HG03571 (cell line): ENCODE data around the gene PCLO.

ENCODE experiments used
- ATAC-seq: cut with Tn5 transposase; IDR thresholded peaks from one replicate; pipeline ENCODE4 v1.9.1; 2021; ENCODE audit not compliant: unreplicated experiment

PCLO gene

DNA sequence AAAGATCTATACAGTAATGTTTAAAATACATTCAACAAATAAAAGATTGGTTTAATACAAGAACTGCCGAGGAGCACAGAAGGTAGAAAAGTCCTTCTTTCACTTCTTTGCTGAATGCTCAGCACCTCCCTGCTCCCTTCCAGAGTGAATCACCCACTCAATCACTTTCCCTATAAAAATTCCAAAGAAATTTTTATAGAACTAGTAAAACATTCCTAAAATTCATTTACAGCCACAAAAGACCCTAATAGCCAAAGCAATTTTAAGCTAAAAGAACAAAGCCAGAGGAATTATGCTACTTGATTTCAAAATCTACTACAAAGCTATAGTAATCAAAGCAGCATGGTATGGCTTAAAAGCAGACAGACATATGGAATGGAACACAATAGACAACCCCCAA lies 320.9 kb downstream of the PCLO start:
- no peak for ATAC-seq

- no peak for ATAC-seq
Observed at GRCh38 chr7:82840061-82840460, 322.6 kb downstream of the PCLO start.

- no peak for ATAC-seq
Observed at GRCh38 chr7:82839555-82839954, 323.1 kb downstream of the PCLO start.

- ATAC-seq, result no peak
Observed at GRCh38 chr7:82839063-82839462, 323.6 kb downstream of the PCLO start.

DNA sequence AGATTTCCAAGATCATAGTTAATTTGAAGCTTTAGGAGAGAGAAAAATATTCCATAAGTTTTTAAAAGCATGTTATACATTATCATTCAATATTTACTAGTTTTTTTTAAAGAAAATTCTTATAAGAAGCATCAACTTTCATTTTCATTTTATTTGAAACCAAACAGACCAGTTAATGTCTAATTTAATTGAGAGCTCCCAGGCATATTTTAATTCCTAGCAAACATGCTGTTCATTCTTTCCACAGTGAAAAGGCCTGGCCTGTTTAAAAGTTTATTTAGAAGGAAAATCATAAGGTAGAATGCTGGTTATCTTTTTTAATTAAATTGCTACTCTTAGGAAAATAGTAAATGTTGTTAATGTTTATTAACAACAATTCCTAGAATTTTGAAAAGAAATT lies 324.4 kb downstream of the PCLO start:
- ATAC-seq, result no peak

DNA sequence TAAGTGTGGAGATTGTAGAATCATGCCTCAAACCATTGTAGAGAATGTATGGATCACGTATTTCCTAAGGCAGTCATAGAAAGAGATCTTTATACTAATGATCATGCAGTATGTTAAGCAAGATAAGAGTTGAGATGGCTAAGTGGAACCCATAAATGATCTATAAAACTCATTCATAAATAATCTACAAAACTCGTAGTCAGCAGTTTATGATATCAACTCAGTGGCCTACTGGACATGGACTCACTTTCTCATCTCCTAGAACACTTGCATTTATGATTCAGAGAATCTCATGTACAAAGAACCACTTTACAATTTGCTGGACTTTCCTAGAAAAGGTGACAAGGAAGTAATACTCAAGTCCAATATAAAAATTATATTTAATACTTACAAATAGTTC lies 339.6 kb downstream of the PCLO start:
- ATAC-seq, result no peak

DNA sequence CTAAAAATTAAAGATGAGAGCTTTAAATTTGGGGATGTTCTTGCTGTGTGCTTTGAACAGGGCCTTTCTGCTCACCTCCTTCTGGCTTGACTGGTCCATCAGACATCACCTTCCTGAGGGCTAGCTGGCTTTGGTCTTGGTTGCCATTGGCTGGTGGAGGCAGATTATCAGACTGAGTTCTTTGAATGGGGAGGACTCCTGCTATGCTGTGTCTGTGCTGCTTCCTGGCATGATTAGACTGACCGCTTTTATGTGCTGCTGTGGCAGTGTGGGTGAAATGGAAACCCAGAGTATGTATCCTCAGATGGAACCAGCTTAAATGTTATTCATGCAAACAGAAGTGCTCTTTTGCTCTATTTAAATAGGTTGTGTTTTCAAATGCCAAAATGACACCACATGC lies 341.6 kb downstream of the PCLO start:
- ATAC-seq, result no peak

DNA sequence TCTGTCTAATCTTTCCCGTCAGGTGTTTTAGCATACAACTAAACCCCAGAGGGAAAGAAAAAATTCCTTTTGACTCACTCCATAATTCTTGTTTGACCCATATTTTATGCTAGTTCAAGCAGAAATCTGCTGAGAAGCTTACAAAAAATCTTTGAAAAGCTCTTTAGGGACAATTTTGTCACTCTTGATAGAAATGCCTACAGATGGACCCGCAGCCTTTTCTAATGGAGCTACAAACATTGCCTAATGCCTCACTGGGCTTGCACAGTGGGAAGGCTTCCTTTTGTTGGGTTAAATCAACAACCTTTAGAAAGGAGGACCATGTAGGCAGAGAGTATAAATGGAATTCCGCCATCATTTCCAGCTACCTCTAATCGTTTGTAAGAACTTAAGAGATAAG lies 344.5 kb downstream of the PCLO start:
- no peak for ATAC-seq

DNA sequence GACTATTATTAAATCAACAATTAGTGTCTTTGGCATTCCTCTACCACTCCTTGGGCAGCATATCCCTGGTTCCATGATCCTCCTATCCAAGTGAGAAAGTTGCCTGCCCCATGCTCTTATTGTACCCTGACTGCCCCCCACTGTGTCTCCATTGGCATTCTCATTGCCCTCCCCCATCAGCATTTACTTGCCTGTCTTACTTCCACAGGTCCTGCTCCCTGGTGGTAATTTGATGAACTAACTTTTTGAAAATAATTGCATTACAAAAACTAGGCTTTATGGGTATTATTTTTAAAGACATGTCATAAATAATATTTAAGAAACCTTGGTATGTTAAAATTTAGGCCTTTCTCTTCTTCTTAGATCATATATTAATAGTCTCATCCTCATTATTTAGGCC lies 346.4 kb downstream of the PCLO start:
- ATAC-seq, result no peak

GRCh38 chr7:82810558-82811259 lies 352.0 kb downstream of the PCLO start:
- peak; percentile 59 for ATAC-seq

GRCh38 chr7:82808633-82809032 lies 354.1 kb downstream of the PCLO start:
- ATAC-seq, result no peak

- no peak for ATAC-seq
Observed at GRCh38 chr7:82805527-82805960, 357.1 kb downstream of the PCLO start.

- no peak for ATAC-seq
Observed at GRCh38 chr7:82803411-82803810, 359.3 kb downstream of the PCLO start.

- ATAC-seq, result no peak
Observed at GRCh38 chr7:82789883-82790609, 372.6 kb downstream of the PCLO start.

GRCh38 chr7:82778021-82778420 lies 384.7 kb downstream of the PCLO start:
- no peak for ATAC-seq

DNA sequence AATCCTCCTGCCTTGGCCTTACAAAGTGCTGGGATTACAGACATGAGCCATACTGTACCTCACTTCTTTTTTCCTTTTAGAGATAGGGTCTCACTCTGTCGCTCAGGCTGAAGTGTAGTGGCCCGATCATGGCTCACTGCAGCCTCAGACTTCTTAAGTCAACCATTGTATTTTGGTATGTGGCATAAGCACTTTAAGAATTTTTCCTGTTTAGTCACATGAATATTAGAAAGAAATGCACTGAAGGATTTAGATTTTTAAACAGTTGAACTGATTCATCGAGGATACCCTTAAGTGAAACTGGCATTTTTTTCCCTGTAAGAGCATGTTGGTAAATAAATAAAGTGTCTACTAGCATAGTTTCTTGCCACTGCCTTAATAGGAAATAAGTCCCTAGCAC lies 399.8 kb downstream of the PCLO start:
- no peak for ATAC-seq

- ATAC-seq, result no peak
Observed at GRCh38 chr7:82760831-82761230, 401.9 kb downstream of the PCLO start.

GRCh38 chr7:82760074-82760473 lies 402.6 kb downstream of the PCLO start:
- ATAC-seq, result no peak

DNA sequence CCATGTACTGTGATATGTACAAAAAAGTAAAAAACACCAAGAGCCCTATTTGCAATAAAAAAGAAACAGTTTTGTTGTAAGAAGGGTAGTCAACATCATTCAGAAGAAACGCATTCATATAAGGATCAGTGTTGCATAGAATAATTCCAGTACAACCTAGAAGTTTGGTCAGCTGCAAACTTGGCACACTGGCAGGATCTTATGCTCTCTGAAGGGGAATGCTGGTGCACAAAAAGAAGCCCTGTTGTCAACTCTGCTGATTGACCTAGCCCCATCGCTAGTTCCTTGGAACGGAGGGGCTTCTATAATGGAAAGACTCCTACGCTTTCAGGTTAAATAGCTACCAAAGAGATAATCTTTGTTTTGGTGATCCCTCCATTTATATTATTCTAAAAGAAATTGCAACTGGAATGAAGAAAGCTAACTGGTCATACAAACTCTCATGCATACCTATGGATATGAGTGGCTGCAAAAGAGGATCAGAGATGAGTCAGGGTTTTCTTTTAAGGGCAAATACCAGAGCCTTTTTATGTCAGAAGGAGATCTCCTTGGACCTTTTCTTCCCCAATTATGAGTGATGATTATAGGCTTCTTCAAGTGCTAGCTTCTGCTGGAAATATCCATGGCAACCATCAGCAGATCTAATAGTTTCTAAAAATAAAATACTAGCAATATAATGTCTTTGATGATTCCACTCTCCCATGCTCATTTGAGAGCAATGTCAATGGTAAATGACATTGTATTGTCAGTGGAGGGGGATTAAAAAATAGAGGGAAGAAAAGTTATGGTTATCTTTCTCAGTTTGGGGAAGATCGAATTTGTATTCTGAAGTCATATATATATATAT lies 406.8 kb downstream of the PCLO start:
- ATAC-seq, result no peak

- no peak for ATAC-seq
Observed at GRCh38 chr7:82750007-82750406, 412.7 kb downstream of the PCLO start.

DNA sequence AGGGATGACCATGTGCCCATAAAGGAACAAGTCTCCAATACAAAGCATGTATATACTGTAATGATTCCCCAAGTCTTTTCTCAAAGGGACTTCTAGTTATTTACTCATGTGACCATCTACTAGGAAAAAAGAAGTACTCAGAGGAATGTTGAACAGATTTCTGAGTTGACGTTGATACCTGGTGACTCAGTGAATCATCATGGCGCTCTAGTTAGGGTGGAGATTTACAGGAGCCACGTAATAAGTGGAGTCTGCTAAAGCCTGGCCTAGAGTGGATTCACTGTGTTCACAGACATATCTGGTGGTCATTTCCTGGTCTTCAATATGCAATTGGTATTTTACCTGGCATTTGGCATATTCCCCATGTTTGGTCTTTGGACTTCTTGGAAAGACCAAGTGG lies 416.9 kb downstream of the PCLO start:
- ATAC-seq, result no peak

DNA sequence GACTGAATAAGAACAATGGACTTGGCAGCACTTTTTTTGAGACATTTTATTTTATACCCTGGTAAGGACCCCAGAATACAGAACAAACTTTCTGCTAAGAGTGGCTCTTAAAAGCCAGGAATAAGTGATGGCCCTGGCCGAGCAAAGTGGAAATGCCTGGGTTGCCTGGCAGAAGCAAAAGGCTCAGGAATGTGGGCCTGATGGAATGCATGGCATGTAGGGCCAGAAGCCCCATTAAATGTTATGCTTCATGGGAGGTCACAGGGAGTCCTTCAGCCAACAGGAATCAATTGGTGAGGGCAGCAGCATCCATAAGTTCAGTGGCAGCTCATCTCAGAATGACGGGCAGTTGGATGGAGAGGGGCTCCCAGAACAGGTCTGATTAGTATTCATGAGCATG lies 417.6 kb downstream of the PCLO start:
- ATAC-seq, result no peak
